T-helper 22 cell (primary cell): ENCODE results near the gene WRAP73.

ENCODE experiments used
- DNase-seq: peaks from one replicate; pipeline ENCODE4 v3.0.0-alpha.2; 2020; ENCODE audit warnings: low read depth

Gene WRAP73

GRCh38 chr1:3668585-3669300 is 18.8 kb upstream of the WRAP73 start:
- DNase-seq, result no peak

GRCh38 chr1:3668148-3668547 is 18.2 kb upstream of the WRAP73 start:
- DNase-seq, result no peak

GRCh38 chr1:3664700-3665375 is 14.9 kb upstream of the WRAP73 start:
- no peak for DNase-seq

DNA sequence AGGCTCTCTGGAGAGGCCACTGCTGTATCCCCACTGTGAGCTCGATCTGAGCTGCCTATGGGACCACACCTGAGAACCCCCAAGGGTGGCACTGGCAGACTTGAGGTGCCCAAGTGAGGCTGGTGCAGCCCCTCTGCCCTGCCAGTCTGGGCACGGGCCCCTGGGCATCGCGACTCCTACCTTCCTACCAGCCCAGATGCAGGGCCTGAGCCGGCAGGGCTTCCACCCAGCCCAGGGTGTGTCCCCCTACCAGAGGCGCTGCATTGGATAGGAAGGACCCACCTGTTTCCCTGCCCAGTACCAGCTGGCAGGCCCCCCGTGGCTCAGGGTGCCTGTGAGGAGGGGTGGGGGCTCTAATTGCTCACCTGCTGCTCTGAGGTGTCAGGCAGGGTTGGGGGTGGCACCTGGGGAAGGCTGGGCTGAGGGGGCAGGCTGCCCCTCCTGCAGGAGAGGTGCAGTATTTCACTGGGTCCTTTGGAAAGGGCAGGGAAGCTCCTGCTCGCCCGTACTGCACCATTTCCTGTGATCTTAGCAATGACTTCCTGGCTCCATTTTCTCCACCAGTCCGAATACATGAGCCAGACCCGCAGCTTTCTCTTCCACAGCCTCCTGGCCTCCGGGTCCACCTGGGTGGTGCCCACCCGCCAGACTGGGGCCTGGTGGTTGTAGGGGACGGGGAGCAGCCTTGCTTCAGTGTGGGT is 14.2 kb upstream of the WRAP73 start:
- no peak for DNase-seq

DNA sequence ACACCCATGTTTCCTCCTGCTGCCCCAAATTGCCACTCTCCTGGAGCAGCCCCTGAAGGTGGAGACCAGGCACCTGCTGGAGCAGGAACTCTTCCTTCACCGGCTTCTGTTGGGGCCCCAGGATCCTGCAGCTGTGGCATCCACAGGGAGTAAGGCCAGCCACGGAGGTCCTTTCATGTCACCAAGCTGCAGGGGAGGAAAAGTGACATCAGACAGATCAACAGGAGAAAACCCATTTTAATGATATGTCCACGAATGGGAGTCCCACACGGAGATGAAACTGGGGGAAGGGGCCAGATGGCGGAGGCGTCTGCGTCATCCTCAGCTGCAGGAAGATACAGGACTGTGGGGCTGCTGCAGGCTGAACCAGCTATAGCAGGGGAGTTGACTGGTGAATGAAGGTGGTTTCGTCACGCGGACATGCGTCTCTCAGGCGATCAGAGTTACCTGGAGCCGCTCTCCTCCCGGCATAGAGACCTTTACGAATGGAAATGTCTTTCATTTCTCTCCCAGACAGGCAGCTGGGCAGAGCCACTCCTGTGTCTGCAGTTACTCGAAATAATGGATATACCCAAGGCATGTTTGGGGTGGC is 12.3 kb upstream of the WRAP73 start:
- no peak for DNase-seq

GRCh38 chr1:3661631-3662030 is 11.7 kb upstream of the WRAP73 start:
- DNase-seq, result no peak

GRCh38 chr1:3660704-3661103 is 10.8 kb upstream of the WRAP73 start:
- no peak for DNase-seq

GRCh38 chr1:3659093-3659492 is 9.2 kb upstream of the WRAP73 start:
- DNase-seq, result no peak

GRCh38 chr1:3658231-3658615 is 8.3 kb upstream of the WRAP73 start:
- no peak for DNase-seq

- DNase-seq, result no peak
These were observed 7.8 kb upstream of the WRAP73 start for GRCh38 chr1:3657578-3658230.

GRCh38 chr1:3657096-3657475 is 7.2 kb upstream of the WRAP73 start:
- no peak for DNase-seq

GRCh38 chr1:3656450-3657095 is 6.7 kb upstream of the WRAP73 start:
- no peak for DNase-seq

DNA sequence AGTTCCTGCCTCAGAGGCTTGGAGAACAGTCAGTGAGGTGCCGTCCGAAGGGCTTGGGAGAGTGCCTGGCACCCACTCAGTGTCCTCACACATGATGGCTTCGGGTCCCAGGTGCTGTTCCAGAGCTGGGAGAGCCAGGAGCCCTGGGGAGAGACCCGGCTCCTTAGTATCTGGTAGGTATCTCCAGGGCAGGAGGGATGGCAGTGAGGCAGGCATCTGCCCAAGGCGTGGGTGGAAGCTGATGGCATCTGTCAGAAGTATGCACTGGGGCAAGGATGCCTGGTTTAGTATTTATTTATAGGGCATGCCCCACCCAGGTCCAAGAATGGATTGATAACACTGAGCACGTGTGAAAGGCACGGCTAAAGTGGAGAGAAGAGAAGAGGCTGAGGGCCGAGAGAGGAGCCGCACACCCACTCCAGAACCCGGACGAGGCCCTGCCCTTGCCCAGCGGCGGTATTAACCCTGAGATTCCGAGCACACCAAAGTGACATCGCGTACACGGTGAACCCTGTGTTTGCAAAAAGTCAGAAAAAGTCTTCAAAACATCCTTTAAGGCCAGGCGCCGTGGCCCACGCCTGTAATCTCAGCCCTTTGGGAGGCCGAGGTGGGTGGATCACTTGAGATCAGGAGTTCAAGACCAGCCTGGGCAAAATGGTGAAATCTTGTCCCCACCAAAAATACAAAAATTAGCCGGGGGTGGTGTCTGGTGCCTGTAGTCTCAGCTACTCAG is 4.8 kb upstream of the WRAP73 start:
- DNase-seq, result no peak

DNA sequence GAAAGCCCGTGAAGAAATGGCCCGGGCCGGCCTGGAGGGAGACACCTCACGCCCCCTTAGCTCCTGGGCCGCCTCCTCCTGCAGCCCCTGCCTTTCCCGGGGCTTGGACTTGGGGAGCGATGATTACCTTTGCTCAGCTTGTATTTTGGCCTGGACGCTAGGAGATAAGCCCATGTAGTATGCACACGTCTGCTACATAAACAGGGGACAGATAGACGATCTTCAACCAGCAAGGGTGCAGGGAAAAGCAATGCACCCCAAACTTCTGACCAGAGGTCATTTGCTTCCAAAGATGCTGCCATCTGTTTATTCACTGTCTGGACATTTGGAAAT is 3.3 kb upstream of the WRAP73 start:
- no peak for DNase-seq

DNA sequence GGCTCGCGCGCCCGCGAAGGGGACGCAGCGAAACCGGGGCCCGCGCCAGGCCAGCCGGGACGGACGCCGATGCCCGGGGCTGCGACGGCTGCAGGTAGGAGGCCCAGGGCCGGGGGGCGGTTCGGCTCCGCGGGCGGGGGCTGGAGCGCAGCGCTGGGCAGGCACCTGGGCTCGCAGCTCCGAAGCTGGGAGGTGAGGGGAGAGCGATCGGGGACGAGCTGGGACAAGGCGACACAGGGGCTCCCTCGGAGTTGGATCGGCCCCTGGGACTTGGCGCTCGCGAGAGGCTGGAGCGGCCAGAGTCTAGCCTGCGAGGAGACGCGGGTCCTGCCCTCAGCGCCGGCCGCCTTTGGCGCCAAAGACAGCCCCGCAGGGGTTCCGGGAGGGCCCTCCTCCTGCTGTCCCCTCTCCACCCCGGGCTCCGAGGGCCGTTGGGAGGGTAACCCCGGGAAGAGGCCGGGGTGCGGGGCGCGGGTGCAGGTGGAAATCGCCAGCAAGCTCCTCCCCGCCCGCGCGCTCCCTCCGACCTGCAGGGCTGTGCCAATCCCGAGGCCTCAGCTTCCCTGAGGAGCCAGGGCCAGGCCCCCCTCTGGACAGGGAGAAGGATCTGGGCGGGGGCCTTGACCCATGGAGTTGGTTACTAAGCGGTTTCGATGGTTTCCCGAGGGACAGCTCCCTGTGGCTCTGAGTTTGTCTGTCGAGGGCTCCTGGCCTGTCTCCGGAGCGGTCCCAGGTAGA is 2.8 kb upstream of the WRAP73 start:
- DNase-seq, result no peak

- no peak for DNase-seq
These were observed 2.1 kb upstream of the WRAP73 start, which contains the start of gene TP73 for GRCh38 chr1:3651930-3652547. TP73 (plus strand) TSS chr1:3652516; CDS start chr1:3682366, 29,850 bp downstream.

- no peak for DNase-seq
These were observed 1.4 kb upstream of the WRAP73 start for GRCh38 chr1:3651026-3651929.

DNA sequence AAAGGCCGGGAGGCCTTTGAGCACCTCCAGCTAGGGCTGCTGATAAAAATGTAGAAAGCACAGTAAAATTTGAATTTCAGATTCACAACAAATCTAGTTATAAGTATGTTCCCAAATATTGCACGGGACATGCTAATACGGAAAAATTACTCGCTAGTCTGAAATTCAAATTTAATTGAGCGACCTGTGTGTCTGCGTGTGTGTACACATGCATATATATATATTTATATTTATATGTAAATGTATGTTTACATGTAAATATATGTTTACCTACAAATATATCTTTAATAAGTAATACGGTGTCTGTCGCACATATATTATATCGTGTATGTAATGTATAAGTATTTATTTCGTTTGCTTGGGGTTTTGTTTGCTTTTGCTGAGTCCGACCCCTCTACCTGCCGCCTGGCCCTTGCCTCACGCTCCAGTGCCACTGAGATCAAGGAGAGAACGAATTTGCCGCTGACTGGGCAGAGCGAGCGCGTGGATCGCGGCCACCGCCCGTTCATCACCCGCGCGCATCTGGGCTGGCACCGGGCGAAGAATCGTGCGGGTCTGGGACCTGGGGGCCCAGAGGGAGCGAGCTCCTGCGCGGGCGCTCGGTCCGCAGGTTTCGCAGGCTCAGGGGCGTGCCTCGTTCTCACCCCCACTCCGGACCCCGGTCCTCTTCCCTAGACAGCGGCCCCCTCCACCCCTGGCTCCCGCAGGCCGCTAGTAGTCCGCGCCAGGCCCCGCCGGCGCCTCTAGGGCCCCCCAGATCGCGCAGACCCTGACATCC is 534 bp upstream of the WRAP73 start:
- no peak for DNase-seq
